Panc1 (cell line): ENCODE measurements around the gene ZFP14. TPM values are rescaled to one million over a fixed set of nuclear protein-coding genes. Genes with fewer than 3 reads are reported as not detected.

Experiments used
- ATAC-seq: fragments of 200-7000 bp; cut with Tn5 transposase; 2 replicates; pipeline ENCODE4 v1.9.1; 2020; ENCODE audit warnings: mild to moderate bottlenecking, moderate library complexity
- BruUV-seq: library from RNA; stranded (reverse); fragments of 400-500 nt; replicated peaks from 2 replicates; lab custom pipeline; 2021; lab: Mats Ljungman, UMichigan
- CTCF ChIA-PET: fragments of 300-600 bp; sonication (Branson Sonifier 250); formaldehyde crosslinking; loops from one replicate; lab custom pipeline; 2022; ENCODE audit warnings: antibody characterized with exemption; lab: Charles Lee
- POLR2A ChIA-PET: fragments of 300-600 bp; sonication (Branson Sonifier 250); formaldehyde crosslinking; loops from one replicate; lab custom pipeline; 2022; ENCODE audit warnings: antibody characterized with exemption; lab: Charles Lee
- DNase-seq: peaks from one replicate; pipeline ENCODE4 v3.0.0-alpha.2; 2010; ENCODE audit warnings: low read depth, low spot score
- H3K27ac ChIP-seq: 2 replicates; pipeline ENCODE4 v1.5.1; 2011; ENCODE audit warnings: mild to moderate bottlenecking, low read length, inconsistent platforms
- H3K27me3 ChIP-seq: fragments of 200-500 bp; sonication (Bioruptor generic); 2 replicates; pipeline ENCODE4 v1.6.0; 2014; ENCODE audit warnings: low read length, inconsistent platforms; ENCODE audit not compliant: control insufficient read depth, insufficient read depth
- H3K36me3 ChIP-seq: fragments of 200-500 bp; sonication (Bioruptor generic); 2 replicates; pipeline ENCODE4 v1.5.1; 2014; ENCODE audit warnings: inconsistent platforms, mild to moderate bottlenecking, low read length, moderate library complexity; ENCODE audit not compliant: control insufficient read depth, insufficient read depth
- H3K4me1 ChIP-seq: 2 replicates; pipeline ENCODE4 v1.5.1; 2011; ENCODE audit warnings: inconsistent platforms, mild to moderate bottlenecking, low read length, moderate library complexity; ENCODE audit not compliant: control insufficient read depth, insufficient read depth
- H3K4me3 ChIP-seq, 2 experiments: 2 replicates each; pipeline ENCODE4 v1.5.1; 2011 to 2012; ENCODE audit warnings: low read depth in 2 of 2, low read length in 2 of 2, mild to moderate bottlenecking in 2 of 2, inconsistent platforms in 1 of 2, moderate library complexity in 1 of 2
- H3K9me3 ChIP-seq: fragments of 200-500 bp; sonication (Bioruptor generic); 2 replicates; pipeline ENCODE4 v1.5.1; 2014; ENCODE audit warnings: low read depth, mild to moderate bottlenecking, inconsistent platforms, low read length, moderate library complexity; ENCODE audit not compliant: control insufficient read depth, insufficient read depth
- POLR2AphosphoS5 ChIP-seq: IDR thresholded peaks from 2 replicates; pipeline ENCODE4 v1.6.1; 2012; ENCODE audit warnings: mild to moderate bottlenecking, low read depth, low read length, moderate library complexity
- REST ChIP-seq, 2 experiments: IDR thresholded peaks; 2 replicates each; pipeline ENCODE4 v1.6.1; 2011 to 2012; ENCODE audit warnings: low read depth in 2 of 2, control low read depth in 1 of 2, low read length in 1 of 2, mild to moderate bottlenecking in 1 of 2, moderate library complexity in 1 of 2; ENCODE audit not compliant: insufficient read depth in 1 of 2
- SIN3A ChIP-seq: IDR thresholded peaks from 2 replicates; pipeline ENCODE4 v1.6.1; 2012; ENCODE audit warnings: low read depth, mild to moderate bottlenecking, low read length, moderate library complexity, borderline replicate concordance; ENCODE audit not compliant: insufficient read depth
- TCF7L2 ChIP-seq: IDR thresholded peaks from 2 replicates; pipeline ENCODE4 v1.6.1; 2011; ENCODE audit warnings: mild to moderate bottlenecking, low read depth, low read length, inconsistent platforms
- in situ Hi-C: cut with HindIII; loops from 2 replicates; pipeline ENCODE4 v1.10.0; 2016; ENCODE audit warnings: low sequenced_read_pairs, low pct_unique_long_range_greater_than_20kb
- intact Hi-C: fragments of 100-400 bp; cut with micrococcal nuclease; formaldehyde crosslinking; loops from one replicate; pipeline ENCODE4 v1.10.0; 2022; ENCODE audit not compliant: unreplicated experiment
- total RNA-seq: library from RNA; stranded (reverse); gene quantifications from one replicate; pipeline ENCODE4 v1.2.1, GENCODE V29; 2021; ENCODE audit not compliant: unreplicated experiment
- TF ChIP-seq, protein P1 (sequence below): fragments of 450-650 bp; IDR thresholded peaks from 2 replicates; pipeline ENCODE4 v1.5.1; 2017; ENCODE audit warnings: mild to moderate bottlenecking

ZFP14 gene
- total RNA-seq, 1 experiment from 2014 or later: 3.3 TPM

DNA sequence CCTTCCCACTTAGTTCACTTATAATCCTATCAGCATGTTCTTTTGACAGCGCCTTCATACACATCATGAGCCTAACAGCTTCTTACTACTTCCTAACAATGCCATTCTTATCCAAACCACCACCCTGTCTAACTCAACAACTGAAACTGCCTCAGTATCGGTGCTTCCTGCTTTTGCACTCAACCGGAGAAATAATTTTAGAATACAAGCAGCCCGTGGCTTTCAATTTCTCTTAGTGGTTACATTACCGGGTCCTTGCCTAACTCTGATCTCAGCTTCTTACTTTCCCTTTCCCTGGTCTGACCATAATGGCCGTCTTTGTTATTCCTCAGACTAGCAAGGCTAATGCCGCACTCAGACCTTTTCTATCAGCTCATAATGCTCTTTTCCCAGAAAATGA, 22.5 kb upstream of the ZFP14 start:
- POLR2A ChIA-PET: no interaction called here
- peaks cover 21% of the 10 kb centered on the region; the same call in 1 of the 2 replicates for H3K36me3 ChIP-seq
- no TSS peak for BruUV-seq

DNA sequence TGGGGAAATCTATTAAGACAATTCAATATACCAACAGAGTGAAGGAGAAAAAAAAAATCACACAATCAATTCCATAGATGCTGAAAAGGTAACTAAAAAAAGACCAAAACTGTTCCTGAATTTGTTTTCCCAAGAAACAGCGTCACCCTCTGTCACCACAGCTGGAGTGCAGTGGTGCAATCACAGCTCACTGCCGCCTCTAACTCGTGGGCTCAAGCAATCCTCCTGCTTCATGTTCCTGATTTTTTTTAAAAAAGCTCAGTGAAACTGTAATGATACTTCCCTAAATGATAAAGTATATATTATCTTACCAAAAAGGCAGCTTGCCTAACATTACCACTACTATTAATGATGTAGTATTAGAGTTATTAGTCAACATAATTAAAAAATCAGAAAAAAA, 19.6 kb upstream of the ZFP14 start:
- TF ChIP-seq REST (IDR thresholded peaks at IDR 0.05; ENCODE audit: insufficient read depth in 1 of 2, low read depth in 2 of 2, low read length in 1 of 2) (no peak), POLR2AphosphoS5 (no peak)
- BruUV-seq: no TSS peak

More for the DNA sequence above, 22.5 kb upstream of the ZFP14 start:
- H3K4me3 ChIP-seq: no peak overlapping the region
- DNase-seq: no peak
- intact Hi-C loops: no loop called here
- no peak for TF ChIP-seq POLR2AphosphoS5
- TF ChIP-seq, protein P1, sequence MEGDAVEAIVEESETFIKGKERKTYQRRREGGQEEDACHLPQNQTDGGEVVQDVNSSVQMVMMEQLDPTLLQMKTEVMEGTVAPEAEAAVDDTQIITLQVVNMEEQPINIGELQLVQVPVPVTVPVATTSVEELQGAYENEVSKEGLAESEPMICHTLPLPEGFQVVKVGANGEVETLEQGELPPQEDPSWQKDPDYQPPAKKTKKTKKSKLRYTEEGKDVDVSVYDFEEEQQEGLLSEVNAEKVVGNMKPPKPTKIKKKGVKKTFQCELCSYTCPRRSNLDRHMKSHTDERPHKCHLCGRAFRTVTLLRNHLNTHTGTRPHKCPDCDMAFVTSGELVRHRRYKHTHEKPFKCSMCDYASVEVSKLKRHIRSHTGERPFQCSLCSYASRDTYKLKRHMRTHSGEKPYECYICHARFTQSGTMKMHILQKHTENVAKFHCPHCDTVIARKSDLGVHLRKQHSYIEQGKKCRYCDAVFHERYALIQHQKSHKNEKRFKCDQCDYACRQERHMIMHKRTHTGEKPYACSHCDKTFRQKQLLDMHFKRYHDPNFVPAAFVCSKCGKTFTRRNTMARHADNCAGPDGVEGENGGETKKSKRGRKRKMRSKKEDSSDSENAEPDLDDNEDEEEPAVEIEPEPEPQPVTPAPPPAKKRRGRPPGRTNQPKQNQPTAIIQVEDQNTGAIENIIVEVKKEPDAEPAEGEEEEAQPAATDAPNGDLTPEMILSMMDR: no peak
- no peak for TF ChIP-seq REST (IDR thresholded peaks at IDR 0.05; ENCODE audit: insufficient read depth in 1 of 2, low read depth in 2 of 2, low read length in 1 of 2)
- TF ChIP-seq SIN3A: no peak
- TF ChIP-seq TCF7L2: no peak
- H3K4me1 ChIP-seq: no peaks in the 10 kb centered on the region
- no peak for ATAC-seq
- peaks cover 36% of the 10 kb centered on the region; the same call in 1 of the 2 replicates for H3K9me3 ChIP-seq
- no peaks in the 10 kb centered on the region for H3K27me3 ChIP-seq
- in situ Hi-C loops: no loop called here
- H3K27ac ChIP-seq: no peak overlapping the region
- CTCF ChIA-PET: no interaction called here

More for the DNA sequence above, 19.6 kb upstream of the ZFP14 start:
- intact Hi-C loops: no loop called here
- ATAC-seq (no peak), DNase-seq (no peak)
- Histone ChIP-seq H3K27me3 (no peaks in the 10 kb centered on the region), H3K36me3 (peaks cover 7% of the 10 kb centered on the region; the same call in 1 of the 2 replicates), H3K4me3 (no peak overlapping the region), H3K4me1 (no peaks in the 10 kb centered on the region), H3K27ac (no peak overlapping the region), H3K9me3 (peaks cover 44% of the 10 kb centered on the region)
- ChIA-PET POLR2A (no interaction called here), CTCF (interaction anchor here (0.6 kb wide), 1 partner anchor 134 kb away, joined by 4 read pairs; no protein-coding TSS in a partner anchor)
- in situ Hi-C loops: no loop called here
